Epidermal melanocyte (primary cell): ENCODE data around the gene MCMBP.
"Not testable (repeated sequence)": the region's sequence is repeated elsewhere in the genome, so short reads cannot be mapped to it uniquely, and the experiment has no call there.

Experiments used
- DNase-seq: peaks from one replicate; pipeline ENCODE4 v3.0.0; 2011; ENCODE audit warnings: low spot score; ENCODE audit not compliant: insufficient read length

MCMBP gene

DNA sequence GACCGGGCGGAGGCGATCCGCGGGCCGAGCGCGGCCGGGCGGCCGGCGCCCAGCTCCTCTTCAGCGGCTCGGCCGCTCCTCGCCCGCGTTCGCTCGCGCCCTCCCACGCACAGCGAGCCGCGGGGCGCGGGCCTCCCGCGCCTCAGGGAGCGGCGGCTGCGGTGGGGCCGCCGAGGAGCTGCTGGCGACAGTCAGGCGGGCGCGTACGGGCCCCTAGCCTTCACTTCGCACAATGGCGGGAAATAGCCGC lies at the start of gene MCMBP:
MCMBP (minus strand) TSS at position 234 of the 250 bp plus-strand sequence. CDS start 259 bp downstream, outside the sequence.
- no peak for DNase-seq

DNA sequence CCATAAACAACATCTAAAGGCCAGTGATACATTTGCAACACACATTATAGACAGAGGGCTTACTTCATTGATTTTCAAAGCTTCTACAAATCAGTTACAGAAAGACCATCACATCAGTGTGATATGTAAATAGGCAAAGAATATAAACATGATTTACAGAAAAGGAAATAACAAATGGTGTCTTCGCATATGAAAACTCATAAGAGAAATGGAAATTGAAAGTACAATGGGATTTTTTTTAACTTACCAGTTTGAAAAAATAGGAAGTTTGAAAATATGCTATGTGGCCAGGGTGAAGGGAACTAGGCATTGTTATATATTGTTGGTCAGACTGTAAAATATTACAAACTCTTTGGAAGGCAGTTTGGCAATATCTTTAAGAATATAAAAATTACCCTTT lies 47.2 kb upstream of the MCMBP start:
- DNase-seq: no peak

DNA sequence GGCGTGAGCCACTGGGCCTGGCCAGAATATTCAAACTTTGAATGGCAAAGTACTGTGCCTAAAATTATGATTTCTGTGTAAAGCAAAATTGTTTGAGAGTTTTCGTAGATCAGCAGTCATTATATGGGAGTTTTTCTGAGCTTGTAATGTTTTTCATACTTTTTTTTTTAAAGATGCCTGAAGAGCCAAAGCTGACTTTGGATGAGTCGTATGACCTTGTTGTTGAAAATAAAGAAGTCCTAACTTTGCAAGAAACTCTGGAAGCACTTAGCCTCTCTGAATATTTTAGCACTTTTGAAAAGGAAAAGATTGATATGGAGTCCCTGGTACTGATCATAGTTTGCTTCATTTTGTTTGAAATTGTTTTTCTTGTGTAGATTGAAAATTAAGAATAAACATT lies 46.6 kb upstream of the MCMBP start:
- no peak for DNase-seq

- no peak for DNase-seq
These were observed 45.1 kb upstream of the MCMBP start for GRCh38 chr10:119917777-119918176.

DNA sequence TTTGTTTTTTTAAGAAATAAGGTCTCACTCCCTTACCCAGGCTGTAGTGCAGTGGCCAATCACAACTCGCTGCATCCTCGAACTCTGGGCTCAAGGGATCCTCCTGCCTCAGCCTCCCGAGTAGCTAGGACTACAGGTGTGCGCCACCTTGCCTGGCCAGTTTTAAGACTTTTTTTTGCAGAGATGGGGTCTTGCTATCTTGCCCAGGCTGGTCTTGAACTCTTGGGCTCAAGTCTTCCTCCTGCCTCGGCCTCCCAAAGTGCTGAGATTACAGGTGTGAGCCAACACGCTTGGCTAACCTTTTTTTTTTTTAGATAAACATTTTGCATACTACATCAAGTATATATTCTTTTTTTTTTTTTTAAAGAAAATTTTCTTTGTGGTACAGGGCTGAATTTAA lies 38.0 kb upstream of the MCMBP start:
- DNase-seq: no peak

DNA sequence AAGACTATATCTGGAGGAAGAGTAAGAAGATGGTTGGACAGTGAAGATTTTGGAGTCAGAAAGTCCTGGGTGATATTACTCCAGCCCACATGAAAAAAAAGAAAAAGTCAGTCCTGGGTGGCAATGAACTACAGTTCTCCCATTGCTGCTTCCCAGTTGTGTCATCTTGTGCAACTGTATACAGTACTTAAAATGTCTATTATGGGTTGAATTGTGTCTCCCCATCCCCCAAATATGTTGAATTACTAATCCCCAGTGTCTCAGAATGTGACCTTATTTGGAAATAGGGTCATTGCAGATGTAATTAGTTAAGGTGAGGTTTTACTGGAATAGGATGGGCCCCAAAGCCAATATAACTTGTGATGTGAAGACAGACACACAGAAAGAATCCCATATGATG lies 35.5 kb upstream of the MCMBP start:
- DNase-seq: no peak

GRCh38 chr10:119907695-119908094 lies 35.1 kb upstream of the MCMBP start:
- not testable (repeated sequence) for DNase-seq

- DNase-seq: no peak
These were observed 31.5 kb upstream of the MCMBP start for GRCh38 chr10:119903946-119904666.

GRCh38 chr10:119898577-119898976 lies 25.9 kb upstream of the MCMBP start:
- DNase-seq: no peak

- no peak for DNase-seq
These were observed 24.5 kb upstream of the MCMBP start for GRCh38 chr10:119896937-119897770.

GRCh38 chr10:119896061-119896655 lies 23.5 kb upstream of the MCMBP start:
- DNase-seq: no peak

GRCh38 chr10:119893845-119894427 lies 21.3 kb upstream of the MCMBP start:
- no peak for DNase-seq

DNA sequence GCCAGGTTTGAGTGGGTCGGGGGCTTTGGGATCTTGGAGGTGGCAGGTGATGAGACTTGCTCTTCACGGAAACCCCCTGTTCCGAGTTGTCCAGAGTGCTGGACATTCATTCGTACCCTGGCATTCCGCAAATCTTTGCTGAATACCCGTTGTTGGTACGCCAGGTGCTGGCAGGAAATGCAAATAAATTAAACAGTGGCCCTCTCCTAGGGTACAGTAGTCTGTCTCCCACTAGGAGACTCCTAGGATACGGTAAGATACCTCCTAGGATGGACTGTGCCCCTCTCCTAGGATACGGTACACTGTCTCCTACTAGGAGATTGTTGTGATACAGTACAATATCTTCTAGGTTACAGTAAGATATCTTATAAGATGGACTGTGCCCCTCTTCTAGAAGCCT lies 20.4 kb upstream of the MCMBP start:
- no peak for DNase-seq

DNA sequence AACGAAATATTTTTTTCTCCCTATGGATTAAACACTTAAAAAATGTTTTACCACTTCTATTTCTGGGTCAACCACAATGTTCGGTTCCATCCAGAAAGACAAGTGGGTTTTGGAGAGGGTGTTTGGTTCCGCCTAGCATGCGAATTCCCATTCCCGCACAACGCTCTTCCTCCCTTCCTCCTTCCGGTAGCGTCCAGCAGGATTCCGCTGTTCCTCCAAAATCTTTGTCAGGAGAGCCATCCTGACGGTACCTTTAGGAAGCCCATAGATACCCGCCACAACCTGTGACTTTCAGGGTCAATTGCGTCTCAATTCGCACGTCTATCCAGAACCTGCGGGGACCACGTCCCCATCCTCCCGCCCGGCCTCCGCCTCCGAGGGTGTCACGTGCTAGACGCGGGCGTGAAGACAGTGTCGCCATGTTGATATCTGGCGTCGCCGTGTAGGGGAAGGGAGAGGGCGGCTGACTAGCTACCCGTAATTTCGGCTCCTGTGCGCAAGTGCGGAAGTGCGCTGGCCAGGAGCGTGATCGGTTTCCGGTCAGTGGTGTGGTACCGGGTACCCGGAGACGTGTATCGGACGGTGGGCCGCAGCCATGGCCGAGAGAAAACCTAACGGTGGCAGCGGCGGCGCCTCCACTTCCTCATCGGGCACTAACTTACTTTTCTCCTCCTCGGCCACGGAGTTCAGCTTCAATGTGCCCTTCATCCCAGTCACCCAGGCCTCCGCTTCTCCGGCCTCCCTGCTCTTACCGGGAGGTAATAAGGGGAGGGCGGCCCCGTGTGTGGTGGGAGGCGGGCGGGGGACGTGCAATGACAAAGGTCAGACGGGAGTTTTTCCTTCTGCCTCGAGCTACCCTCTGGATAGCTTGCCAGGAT lies 19.8 kb upstream of the MCMBP start, which contains the start of gene SEC23IP:
SEC23IP (plus strand) TSS at position 543 of the 878 bp plus-strand sequence; CDS start at position 596, 53 bp downstream.
- peak; percentile 87 for DNase-seq

DNA sequence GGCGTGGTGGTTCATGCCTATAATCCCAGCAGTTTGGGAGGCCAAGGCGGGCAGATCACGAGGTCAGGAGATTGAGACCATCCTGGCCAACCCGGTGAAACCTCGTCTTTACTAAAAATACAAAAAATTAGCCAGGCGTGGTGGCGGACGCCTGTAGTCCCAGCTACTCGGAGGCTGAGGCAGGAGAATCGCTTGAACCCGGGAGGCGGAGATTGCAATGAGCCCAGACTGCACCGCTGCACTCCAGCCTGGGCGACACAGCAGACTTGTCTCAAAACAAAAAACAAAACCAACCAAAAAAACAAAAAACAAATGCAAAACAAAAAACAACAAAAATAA lies 19.2 kb upstream of the MCMBP start:
- DNase-seq: not testable (repeated sequence)

- DNase-seq: not testable (repeated sequence)
These were observed 17.7 kb upstream of the MCMBP start for GRCh38 chr10:119890307-119890706.

DNA sequence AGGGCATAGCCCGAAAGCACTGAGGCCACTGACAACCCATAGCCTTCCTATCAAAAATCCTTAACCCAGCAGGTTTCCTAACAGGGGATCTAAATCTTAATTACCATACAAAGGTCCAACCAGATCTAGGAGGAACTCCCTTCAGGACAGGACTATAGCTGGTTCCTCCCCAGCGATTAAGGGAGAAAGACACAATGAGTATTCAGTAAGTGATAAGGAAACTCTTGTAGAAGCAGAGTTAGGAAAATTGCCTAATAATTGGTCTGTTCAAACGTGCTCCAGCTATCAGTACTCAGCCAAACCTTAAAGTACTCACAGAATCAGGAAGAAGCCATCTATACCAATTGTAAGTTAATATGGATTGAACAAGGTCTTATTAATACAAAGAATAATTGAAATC lies 16.6 kb upstream of the MCMBP start:
- not testable (repeated sequence) for DNase-seq

DNA sequence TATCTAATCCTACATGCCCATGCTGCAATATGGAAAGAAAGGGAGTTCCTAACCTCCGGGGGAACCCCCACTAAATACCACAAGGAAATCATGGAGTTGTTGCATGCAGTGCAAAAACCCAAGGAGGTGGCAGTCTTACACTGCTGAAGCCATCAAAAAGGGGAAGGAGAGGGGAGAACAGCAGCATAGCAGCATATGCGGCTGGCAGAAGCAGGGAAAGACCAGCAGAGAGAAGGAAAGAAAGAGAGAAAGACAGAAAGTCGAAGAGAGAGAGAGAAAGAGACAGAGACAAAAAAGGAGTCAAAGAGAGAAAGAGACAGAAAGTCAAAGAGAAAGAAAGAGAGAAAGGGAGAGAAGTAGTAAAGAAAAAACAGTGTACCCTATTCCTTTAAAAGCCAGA lies 16.1 kb upstream of the MCMBP start:
- not testable (repeated sequence) for DNase-seq

DNA sequence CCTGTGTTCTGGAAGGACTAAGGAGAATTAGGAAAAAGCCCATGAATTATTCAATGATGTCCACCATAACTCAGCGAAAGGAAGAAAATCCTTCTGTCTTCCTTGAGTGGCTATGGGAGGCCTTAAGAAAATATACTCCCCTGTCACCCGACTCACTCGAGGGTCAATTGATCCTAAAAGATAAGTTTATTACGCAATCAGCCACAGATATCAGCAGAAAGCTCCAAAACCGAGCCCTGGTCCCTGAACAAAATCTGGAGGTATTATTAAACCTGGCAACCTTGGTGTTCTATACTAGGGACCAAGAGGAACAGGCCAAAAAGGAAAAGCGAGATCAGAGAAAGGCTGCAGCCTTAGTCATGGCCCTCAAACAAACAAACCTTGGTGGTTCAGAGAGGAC lies 13.4 kb upstream of the MCMBP start:
- not testable (repeated sequence) for DNase-seq

DNA sequence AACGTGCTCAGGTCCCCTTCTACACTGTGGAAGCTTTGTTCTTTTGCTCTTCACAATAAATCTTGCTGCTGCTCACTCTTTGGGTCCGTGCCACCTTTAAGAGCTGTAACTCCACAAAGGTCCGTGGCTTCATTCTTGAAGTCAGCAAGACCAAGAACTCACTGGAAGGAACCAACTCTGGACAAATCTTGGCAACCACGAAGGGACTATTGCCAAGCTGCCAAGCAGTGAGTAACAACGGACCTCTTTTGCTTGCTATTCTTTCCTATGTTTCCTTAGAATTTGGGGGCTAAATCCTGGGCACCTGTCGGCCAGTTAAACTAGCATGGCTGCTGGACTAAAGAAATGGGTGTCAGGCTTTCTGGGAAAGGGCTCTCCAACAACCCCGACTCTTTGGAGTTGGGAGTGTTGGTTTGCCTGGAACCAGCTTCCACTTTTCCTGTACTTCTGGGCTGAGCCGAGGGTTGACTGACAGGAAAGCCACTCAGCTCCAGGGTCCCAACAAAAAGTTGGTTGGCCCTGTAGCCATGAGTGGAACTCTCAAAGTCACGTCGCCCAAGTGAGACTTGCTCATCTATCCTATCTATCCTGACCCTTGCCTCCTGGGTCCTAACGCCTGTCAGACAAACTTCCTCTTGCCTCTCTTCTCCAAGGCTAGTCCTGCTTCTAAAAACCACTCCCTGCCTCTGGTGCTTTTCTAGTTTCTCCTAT lies 11.4 kb upstream of the MCMBP start:
- DNase-seq: not testable (repeated sequence)

- no peak for DNase-seq
These were observed 5.9 kb upstream of the MCMBP start for GRCh38 chr10:119878524-119878923.
